Subcutaneous adipose tissue (tissue), 4 donors: ENCODE results near the gene CAMTA1. TPM values are rescaled to one million over a fixed set of nuclear protein-coding genes. Genes with fewer than 3 reads are reported as not detected.

Experiments
- total RNA-seq, 4 donors: library from RNA; depleted of rRNA; stranded (reverse); fragments of >200 nt; gene quantifications; one replicate each; pipeline ENCODE4 v1.1.0, GENCODE V29; 2016
- TF ChIP-seq, protein P1 (sequence below): fragments of 450-650 bp; IDR thresholded peaks from one replicate; pipeline ENCODE4 v1.5.1; 2016; ENCODE audit warnings: low read depth, mild to moderate bottlenecking, control low read depth, antibody characterized with exemption, moderate library complexity

CAMTA1 gene
- total RNA-seq, 4 donors from 2014 or later = 58.6 to 82.5 (median 78.0) TPM

DNA sequence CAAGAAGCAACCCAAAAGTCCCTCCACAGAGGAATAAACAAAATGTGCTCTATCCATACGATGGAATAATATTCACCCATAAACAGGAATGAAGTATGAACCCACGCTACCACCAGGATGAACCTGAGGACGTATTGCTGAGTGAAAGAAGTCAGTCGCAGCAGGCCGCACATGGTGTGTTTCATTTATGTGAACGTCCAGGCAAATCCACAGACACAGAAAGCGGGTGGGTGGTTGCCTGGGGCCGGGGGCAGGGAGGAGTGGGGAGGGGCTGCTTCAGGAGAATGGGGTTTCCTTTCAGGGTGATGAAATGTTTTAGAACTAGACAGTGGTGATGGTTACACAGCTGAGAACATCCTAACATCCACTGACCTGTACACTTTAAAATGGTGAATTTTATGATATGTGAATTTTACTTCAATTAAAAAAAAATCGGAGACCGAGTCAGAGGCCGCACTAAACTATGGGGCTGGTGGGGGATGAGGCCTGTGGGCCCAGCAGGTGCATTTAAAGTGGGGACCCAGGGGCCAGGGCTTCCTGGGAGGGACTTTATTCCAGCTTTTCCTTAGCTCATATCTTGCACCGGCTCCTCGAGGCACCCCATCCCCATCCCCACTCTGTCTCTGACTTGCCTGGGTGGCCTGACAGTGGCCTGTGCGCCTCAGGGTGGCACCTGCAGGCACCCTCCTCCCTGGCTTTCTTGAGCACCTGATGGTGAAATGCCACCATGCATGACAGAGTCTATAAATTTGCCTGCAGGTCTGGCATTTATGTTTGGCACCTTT is 593.3 kb downstream of the CAMTA1 start:
- TF ChIP-seq, protein P1, sequence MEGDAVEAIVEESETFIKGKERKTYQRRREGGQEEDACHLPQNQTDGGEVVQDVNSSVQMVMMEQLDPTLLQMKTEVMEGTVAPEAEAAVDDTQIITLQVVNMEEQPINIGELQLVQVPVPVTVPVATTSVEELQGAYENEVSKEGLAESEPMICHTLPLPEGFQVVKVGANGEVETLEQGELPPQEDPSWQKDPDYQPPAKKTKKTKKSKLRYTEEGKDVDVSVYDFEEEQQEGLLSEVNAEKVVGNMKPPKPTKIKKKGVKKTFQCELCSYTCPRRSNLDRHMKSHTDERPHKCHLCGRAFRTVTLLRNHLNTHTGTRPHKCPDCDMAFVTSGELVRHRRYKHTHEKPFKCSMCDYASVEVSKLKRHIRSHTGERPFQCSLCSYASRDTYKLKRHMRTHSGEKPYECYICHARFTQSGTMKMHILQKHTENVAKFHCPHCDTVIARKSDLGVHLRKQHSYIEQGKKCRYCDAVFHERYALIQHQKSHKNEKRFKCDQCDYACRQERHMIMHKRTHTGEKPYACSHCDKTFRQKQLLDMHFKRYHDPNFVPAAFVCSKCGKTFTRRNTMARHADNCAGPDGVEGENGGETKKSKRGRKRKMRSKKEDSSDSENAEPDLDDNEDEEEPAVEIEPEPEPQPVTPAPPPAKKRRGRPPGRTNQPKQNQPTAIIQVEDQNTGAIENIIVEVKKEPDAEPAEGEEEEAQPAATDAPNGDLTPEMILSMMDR = no peak

DNA sequence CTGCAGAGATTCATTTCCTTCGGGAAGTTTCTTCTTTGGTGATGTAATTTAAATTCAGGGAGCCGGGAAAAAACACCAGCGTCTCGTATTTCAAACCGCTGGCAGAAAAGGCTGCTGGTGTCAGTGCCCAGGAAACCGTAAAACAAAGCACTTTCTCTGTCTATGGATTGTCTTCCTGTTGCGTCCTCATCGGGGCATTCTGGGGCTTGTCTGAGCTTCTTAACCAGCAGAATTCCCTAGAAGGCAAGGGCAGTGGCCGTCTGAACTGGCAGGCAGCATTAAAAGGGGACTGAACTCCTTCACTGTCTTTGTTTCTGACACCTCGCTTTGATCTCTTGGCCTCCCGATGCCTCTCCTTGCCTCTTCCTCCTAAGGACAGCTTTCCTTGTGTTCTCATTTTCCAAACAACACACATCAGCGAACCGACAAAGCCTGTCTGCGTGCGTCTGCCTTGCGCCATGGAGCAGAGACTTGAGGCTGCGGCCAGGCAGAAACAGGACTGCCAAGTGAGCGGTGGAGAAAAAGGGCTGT is 594.3 kb downstream of the CAMTA1 start:
- TF ChIP-seq, protein P1 = no peak

DNA sequence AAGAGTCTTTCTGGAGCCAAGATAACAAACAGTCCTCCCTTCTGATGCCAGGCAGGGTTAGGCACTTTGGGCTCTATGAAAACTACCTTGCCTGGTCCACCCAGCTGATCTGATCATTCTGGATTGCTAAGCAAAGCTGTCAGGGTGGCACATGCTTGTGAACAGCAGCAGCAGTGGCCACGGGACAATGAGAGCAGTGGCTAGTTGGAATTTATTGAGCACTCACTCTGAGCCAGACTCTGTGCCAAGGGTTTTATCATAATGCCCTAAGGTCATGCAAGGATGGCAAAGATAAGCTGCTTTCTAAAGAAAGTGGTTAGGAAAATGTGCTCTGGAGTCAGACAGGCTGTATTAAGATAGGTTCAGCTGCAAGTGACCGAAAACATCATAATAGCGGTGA is 595.5 kb downstream of the CAMTA1 start:
- TF ChIP-seq, protein P1 = no peak

DNA sequence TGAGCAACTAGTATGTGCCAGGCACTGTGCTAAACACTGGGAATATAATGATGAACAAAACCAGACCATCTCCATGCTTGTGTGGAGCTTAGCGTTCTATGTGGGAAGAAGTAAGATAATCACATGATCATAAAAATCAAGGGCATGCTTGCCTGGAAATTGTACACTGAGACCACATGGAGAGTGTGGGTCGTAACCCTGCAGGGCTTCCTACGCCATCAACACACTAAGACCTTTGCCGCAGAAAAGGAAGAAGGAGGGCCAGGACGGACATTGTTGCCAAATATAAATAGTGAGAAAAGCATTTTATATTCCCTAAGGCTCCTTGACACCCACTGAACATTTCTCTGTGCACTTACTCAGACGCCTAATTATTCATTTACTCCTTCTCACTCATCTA is 597.7 kb downstream of the CAMTA1 start:
- TF ChIP-seq, protein P1 = no peak

DNA sequence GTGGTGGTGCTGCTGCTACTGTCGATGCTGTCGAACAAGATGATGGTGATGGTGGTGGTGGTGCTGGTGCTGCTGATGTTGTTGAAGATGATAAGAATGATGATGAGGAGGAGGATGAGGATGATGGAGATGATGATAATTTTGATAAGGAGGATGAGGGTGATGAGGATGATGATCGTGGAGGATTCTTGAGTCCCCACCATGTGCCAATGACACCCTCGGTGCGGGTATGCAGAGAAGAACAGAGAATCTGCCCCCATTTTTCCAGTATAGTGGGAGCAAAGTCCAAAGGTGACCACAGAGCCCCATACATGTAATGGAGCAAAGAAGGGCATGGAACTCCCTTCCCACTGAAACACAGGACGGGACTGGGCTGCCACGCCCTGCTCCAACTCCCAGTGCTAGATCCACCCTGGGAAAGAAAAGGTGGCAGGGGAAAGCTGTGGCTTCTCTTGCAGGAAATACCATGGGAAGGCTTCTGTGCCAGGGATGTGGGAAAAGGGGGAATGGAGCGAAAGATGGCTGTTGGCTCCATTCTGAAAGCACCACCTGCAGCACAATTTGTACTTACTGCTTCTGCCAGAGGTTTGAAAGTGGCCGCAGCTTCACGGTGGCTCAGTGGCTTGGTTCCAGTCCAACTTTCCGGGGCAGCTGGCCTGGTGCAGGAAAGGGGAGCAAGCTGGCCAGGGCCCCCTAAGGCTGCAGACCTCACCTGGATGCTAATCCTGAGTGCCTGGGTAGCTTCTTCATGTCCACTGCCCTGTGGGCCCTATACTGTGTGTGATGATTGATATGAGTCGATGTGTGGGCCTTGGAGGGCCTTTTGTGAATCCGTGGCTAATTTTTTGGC is 598.6 kb downstream of the CAMTA1 start:
- TF ChIP-seq, protein P1 = no peak

DNA sequence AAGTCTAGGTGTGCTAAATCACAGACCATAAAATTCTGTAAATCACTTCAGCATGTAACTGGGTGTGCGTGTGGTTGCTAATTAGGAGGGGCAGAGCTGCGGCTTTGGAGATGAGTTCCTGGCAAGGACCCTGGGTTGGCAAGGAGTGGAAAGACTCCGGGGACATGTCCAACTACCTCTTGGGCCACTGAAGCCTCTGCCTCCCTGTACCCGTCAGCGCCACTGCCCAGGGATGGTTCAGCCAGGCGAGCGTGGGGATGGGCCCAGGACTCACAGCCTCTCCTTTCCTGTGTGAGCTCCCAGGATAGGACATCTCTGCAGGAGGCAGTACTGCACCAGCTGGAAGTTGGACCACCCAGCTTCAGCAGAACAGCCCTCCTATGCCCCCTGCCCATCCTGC is 599.4 kb downstream of the CAMTA1 start:
- TF ChIP-seq, protein P1 = no peak
